ENCODE data around the gene TMEM147. TPM values are rescaled to one million over a fixed set of nuclear protein-coding genes. Genes with fewer than 3 reads are reported as not detected.
A peak's percentile ranks its signal among the peaks of the same experiment; 100 is the strongest.

TMEM147 gene
- total and polyA plus RNA-seq, 2 of the 13 experiments (the other 11 are each of a cell fraction or from before 2014, with no cell fraction given), result 141 to 176 TPM

DNA sequence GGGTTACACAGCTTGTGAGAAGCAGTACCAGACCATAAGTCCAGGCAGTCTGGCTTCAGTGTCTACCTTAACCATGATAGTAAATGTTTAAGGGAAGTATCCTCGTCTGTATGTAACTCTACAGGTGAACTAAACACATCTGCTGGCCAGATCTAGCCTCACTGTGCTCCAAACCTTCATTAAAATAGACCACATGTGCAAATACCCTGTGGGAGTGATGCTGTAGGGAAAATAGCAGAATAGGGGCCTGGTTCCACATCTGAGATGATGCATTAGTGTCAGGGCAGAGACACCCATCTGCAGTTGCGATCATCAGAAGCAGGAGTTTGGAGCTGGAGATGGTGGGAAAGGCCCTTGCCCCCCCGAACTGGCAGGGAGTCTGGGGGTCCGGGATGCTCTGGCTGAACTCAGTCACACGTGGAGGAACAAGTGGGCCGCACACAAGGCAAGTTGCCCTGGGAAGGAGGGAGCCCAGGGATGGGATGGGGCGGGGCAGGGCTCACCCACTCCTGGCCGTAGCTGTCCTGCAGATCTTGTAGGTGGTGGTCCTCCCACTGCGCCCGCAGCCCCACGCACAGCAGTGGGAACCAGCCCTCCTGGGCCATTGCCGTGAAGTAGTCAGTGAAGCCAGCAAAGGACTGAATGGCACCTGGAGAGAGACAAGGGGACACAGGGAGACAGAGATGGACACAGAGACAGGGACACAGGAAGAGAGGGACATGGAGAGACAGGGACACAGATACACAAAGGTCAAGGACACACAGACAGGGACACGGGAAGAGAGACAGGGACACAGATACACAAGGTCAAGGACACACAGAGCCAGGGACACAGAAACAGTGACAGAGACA, 7.3 kb downstream of the TMEM147 start (continued):
- TF ChIP-seq, protein P1, sequence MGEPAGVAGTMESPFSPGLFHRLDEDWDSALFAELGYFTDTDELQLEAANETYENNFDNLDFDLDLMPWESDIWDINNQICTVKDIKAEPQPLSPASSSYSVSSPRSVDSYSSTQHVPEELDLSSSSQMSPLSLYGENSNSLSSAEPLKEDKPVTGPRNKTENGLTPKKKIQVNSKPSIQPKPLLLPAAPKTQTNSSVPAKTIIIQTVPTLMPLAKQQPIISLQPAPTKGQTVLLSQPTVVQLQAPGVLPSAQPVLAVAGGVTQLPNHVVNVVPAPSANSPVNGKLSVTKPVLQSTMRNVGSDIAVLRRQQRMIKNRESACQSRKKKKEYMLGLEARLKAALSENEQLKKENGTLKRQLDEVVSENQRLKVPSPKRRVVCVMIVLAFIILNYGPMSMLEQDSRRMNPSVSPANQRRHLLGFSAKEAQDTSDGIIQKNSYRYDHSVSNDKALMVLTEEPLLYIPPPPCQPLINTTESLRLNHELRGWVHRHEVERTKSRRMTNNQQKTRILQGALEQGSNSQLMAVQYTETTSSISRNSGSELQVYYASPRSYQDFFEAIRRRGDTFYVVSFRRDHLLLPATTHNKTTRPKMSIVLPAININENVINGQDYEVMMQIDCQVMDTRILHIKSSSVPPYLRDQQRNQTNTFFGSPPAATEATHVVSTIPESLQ (CRISPR knock-in tag; conservative IDR thresholded peaks at IDR 0.05), result no peak
- TF ChIP-seq, protein P2, sequence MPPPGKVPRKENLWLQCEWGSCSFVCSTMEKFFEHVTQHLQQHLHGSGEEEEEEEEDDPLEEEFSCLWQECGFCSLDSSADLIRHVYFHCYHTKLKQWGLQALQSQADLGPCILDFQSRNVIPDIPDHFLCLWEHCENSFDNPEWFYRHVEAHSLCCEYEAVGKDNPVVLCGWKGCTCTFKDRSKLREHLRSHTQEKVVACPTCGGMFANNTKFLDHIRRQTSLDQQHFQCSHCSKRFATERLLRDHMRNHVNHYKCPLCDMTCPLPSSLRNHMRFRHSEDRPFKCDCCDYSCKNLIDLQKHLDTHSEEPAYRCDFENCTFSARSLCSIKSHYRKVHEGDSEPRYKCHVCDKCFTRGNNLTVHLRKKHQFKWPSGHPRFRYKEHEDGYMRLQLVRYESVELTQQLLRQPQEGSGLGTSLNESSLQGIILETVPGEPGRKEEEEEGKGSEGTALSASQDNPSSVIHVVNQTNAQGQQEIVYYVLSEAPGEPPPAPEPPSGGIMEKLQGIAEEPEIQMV (CRISPR knock-in tag; IDR thresholded peaks at IDR 0.05; ENCODE audit: low read depth), result no peak
- TF ChIP-seq KDM3A (CRISPR knock-in tag; IDR thresholded peaks at IDR 0.05; ENCODE audit: low read depth) (no peak), ZNF552 (CRISPR knock-in tag; IDR thresholded peaks at IDR 0.05; ENCODE audit: borderline replicate concordance) (no peak), FLYWCH1 (CRISPR knock-in tag; IDR thresholded peaks at IDR 0.05) (no peak), NFE2L2 (IDR thresholded peaks at IDR 0.05; ENCODE audit: low read length) (no peak), MEIS1 (CRISPR knock-in tag; IDR thresholded peaks at IDR 0.05; ENCODE audit: borderline replicate concordance) (no peak), E2F1 (CRISPR knock-in tag; IDR thresholded peaks at IDR 0.05) (no peak), HHEX (CRISPR knock-in tag; IDR thresholded peaks at IDR 0.05) (no peak), ZNF296 (CRISPR knock-in tag; conservative IDR thresholded peaks at IDR 0.05) (no peak), ZNF282 (IDR thresholded peaks at IDR 0.05; ENCODE audit: partially characterized antibody) (no peak), SOX6 (IDR thresholded peaks at IDR 0.05) (no peak), SOX6 (CRISPR knock-in tag; IDR thresholded peaks at IDR 0.05) (0 out of 2 replicates have a peak, but pooled peaks have one; percentile 17), HIVEP1 (CRISPR knock-in tag; IDR thresholded peaks at IDR 0.05) (no peak), MNT (IDR thresholded peaks at IDR 0.05) (no peak), ZNF878 (CRISPR knock-in tag; IDR thresholded peaks at IDR 0.05) (no peak), PITX1 (CRISPR knock-in tag; IDR thresholded peaks at IDR 0.05) (0 out of 2 replicates have a peak, but pooled peaks have one; percentile 29), ZNF292 (CRISPR knock-in tag; IDR thresholded peaks at IDR 0.05; ENCODE audit: borderline replicate concordance, low read depth) (peak; percentile 83; the same call in 1 of the 2 replicates)
- TF ChIP-seq, protein P3, sequence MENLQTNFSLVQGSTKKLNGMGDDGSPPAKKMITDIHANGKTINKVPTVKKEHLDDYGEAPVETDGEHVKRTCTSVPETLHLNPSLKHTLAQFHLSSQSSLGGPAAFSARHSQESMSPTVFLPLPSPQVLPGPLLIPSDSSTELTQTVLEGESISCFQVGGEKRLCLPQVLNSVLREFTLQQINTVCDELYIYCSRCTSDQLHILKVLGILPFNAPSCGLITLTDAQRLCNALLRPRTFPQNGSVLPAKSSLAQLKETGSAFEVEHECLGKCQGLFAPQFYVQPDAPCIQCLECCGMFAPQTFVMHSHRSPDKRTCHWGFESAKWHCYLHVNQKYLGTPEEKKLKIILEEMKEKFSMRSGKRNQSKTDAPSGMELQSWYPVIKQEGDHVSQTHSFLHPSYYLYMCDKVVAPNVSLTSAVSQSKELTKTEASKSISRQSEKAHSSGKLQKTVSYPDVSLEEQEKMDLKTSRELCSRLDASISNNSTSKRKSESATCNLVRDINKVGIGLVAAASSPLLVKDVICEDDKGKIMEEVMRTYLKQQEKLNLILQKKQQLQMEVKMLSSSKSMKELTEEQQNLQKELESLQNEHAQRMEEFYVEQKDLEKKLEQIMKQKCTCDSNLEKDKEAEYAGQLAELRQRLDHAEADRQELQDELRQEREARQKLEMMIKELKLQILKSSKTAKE (CRISPR knock-in tag; IDR thresholded peaks at IDR 0.05; ENCODE audit: borderline replicate concordance), result peak; percentile 81

All from HepG2 (cell line).